Colonic mucosa (tissue), 4 donors: ENCODE measurements around the gene MED12L. TPM values are rescaled to one million over a fixed set of nuclear protein-coding genes. Genes with fewer than 3 reads are reported as not detected.

Experiments
- DNase-seq: peaks from one replicate; pipeline ENCODE4 v3.0.0-alpha.2; 2020
- H3K27ac ChIP-seq: fragments of 200-600 bp; one replicate; pipeline ENCODE4 v1.8.0; 2021
- H3K27me3 ChIP-seq: fragments of 200-600 bp; one replicate; pipeline ENCODE4 v1.8.0; 2021
- H3K36me3 ChIP-seq: fragments of 200-600 bp; one replicate; pipeline ENCODE4 v1.8.0; 2021
- H3K4me1 ChIP-seq: fragments of 200-600 bp; one replicate; pipeline ENCODE4 v1.8.0; 2021; ENCODE audit warnings: mild to moderate bottlenecking
- H3K4me3 ChIP-seq: fragments of 200-600 bp; one replicate; pipeline ENCODE4 v1.8.0; 2021
- H3K9ac ChIP-seq, 2 donors: one replicate each; pipeline ENCODE4 v1.7.0; 2013; ENCODE audit warnings: control low read depth in 2 of 2, low read depth in 2 of 2, low read length in 2 of 2
- H3K9me3 ChIP-seq: fragments of 200-600 bp; one replicate; pipeline ENCODE4 v1.8.0; 2021
- intact Hi-C: fragments of 100-400 bp; cut with DNase I; formaldehyde crosslinking; loops from one replicate; pipeline ENCODE4 v1.14.1; 2022
- total RNA-seq, 2 donors: library from RNA; stranded (reverse); fragmentation: NEBNext Ultra II Directional in 1 of 2; extraction: Animal tissue kit (Norgen Biotek cat#: 25700) in 1 of 2; gene quantifications; one replicate each; pipeline ENCODE4 v1.2.1, GENCODE V29; 2021
- TF ChIP-seq, protein P1 (sequence below): fragments of 200-600 bp; IDR thresholded peaks from one replicate; pipeline ENCODE4 v1.8.0; 2022; ENCODE audit warnings: antibody characterized with exemption, mild to moderate bottlenecking
- donor health status: healthy.
- donor health status: DM: no; HTN: no; CAD: no.
- donor health status: DM: no; HTN: no; CAD: no.

MED12L gene
- total RNA-seq, 2 donors from 2014 or later, result 0.32 to 1.3 TPM

DNA sequence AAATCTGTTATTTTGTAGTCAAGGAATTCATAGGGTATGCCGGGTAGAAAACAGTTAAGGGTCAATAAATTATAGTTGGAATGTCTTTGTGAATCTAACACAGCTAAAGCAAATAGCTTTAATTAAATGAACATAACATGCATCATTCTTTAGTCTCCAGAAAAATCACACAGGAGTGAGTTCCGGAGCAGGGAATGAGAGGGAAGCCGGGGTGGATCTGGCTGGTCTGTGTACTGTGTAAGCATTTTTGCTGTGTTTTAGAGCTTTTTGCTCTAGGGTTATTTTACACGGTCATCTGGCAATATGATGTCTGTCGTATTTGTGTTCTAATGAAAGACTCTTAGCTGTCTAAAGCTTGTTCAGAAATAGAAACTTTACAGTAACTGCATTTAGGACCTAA is 57.5 kb downstream of the MED12L start:
- Histone ChIP-seq H3K4me3 (no peak overlapping the region), H3K4me1 (peaks cover 6% of the 10 kb centered on the region), H3K9ac (no peak overlapping the region), H3K9me3 (no peaks in the 10 kb centered on the region), H3K27me3 (no peaks in the 10 kb centered on the region), H3K36me3 (no peaks in the 10 kb centered on the region), H3K27ac (no peak overlapping the region)
- intact Hi-C loops, result no loop called here
- TF ChIP-seq, protein P1, sequence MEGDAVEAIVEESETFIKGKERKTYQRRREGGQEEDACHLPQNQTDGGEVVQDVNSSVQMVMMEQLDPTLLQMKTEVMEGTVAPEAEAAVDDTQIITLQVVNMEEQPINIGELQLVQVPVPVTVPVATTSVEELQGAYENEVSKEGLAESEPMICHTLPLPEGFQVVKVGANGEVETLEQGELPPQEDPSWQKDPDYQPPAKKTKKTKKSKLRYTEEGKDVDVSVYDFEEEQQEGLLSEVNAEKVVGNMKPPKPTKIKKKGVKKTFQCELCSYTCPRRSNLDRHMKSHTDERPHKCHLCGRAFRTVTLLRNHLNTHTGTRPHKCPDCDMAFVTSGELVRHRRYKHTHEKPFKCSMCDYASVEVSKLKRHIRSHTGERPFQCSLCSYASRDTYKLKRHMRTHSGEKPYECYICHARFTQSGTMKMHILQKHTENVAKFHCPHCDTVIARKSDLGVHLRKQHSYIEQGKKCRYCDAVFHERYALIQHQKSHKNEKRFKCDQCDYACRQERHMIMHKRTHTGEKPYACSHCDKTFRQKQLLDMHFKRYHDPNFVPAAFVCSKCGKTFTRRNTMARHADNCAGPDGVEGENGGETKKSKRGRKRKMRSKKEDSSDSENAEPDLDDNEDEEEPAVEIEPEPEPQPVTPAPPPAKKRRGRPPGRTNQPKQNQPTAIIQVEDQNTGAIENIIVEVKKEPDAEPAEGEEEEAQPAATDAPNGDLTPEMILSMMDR, result no peak
- DNase-seq, result no peak

DNA sequence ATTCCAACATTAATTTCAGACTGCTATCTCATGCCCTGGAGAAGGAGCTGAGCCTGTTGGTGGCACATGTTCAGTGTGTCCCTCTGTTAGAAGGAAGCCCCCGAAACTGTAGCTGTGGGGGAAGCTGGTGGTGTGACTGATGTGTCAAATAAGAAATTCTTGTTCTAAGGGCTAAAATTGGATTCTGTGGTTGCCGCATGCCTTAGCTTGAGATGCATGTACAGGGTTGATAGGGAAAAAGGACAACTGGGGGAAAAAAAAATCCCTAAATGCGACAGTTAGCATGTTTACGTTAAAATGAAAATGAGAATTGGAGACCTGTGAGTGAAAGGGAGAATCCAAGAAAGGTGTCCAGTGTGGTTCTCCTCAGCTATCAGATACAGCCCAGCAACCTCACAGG is 58.6 kb downstream of the MED12L start:
- no peak for DNase-seq
- Histone ChIP-seq H3K36me3 (no peaks in the 10 kb centered on the region), H3K27ac (no peak overlapping the region), H3K9me3 (no peaks in the 10 kb centered on the region), H3K4me1 (peaks cover 6% of the 10 kb centered on the region), H3K27me3 (no peaks in the 10 kb centered on the region), H3K9ac (no peak overlapping the region), H3K4me3 (no peak overlapping the region)
- TF ChIP-seq, protein P1, result no peak
- intact Hi-C loops, result loop anchor here (2.0 kb wide), 1 partner anchor 217 kb away; no protein-coding TSS in a partner anchor

DNA sequence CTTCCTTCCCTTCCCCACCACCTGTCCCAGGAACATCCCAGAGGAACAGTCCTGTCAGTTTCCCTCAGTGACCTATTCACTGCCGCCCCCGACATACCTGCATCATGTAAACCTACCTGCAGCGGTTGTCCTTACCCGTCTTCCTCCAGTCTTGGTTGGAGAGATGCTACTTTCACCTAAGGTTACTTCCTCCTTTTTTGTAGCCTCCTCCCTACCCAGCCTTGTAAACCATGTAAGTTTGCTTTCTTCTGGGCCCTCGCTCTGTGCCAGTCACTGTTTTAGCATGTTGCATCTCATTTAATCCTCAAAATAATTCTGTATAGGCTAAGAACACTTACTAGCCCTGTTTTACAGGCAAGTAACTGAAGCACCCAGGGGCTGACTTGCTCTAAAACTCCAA is 59.3 kb downstream of the MED12L start:
- intact Hi-C loops, result loop anchor here (2.0 to 5.0 kb wide), 3 partner anchors 218 to 422 kb away; no protein-coding TSS in a partner anchor
- H3K27ac ChIP-seq, result no peak overlapping the region
- no peak overlapping the region for H3K4me3 ChIP-seq
- TF ChIP-seq, protein P1, result no peak
- no peak overlapping the region for H3K9ac ChIP-seq
- no peak for DNase-seq
- H3K27me3 ChIP-seq, result no peaks in the 10 kb centered on the region
- H3K36me3 ChIP-seq, result no peaks in the 10 kb centered on the region
- H3K9me3 ChIP-seq, result no peaks in the 10 kb centered on the region
- H3K4me1 ChIP-seq, result peaks cover 6% of the 10 kb centered on the region

DNA sequence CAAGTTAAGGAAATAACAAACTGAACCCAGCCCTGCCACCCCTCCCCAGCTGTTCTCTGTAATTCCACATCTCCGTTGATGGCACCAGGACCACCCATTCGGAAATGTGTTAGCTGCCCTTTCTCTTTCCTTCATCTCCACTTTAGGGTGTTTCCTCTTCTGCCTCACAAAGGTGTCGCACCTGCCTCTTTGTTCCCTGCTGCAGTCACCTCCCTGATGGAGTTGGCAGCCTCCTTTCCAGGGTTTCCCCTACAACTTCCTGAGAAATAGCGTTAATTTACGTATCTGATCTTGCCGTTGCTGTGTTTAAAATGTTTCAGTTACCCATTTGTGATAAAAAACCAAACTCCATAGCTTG is 60.2 kb downstream of the MED12L start:
- TF ChIP-seq, protein P1, result no peak
- no peaks in the 10 kb centered on the region for H3K36me3 ChIP-seq
- H3K4me1 ChIP-seq, result peaks cover 6% of the 10 kb centered on the region
- intact Hi-C loops, result loop anchor here (2.0 to 5.0 kb wide), 3 partner anchors 219 to 423 kb away; no protein-coding TSS in a partner anchor
- H3K27ac ChIP-seq, result no peak overlapping the region
- H3K27me3 ChIP-seq, result no peaks in the 10 kb centered on the region
- H3K4me3 ChIP-seq, result no peak overlapping the region
- H3K9ac ChIP-seq, result no peak overlapping the region
- no peaks in the 10 kb centered on the region for H3K9me3 ChIP-seq
- DNase-seq, result no peak

DNA sequence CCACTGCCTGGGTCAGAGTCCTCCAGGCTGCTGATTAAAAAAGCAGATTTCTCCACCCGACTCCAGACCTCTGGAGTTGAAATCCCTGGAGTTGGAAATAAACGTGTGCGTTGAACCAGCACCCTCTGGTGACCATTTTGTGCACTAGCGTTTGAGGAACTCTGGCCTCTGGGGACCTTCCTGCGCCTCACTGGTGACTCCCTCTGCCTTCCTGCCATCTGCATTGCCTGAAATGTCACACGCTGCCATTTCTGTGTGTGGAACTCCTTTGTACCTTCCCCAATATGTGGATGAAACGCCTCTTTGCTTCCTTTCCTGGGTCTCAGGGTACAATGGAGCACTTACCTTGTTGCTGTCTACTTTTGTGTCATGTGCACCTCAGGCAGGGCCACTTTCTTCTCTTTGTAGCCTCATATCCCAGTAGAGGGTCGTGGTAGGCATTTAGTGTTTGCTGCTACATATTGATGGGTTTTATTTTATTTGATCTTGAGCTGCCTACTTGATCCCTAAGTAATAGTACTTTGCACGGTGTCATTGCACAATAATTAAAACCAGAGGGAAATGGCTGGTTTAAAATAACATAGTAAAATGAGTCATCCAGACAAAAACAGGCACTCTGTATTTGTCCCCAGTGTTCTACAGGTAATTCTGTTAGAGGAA is 60.7 kb downstream of the MED12L start:
- DNase-seq, result peak; percentile 78
- H3K27ac ChIP-seq, result no peak overlapping the region
- no peak overlapping the region for H3K4me3 ChIP-seq
- no peak overlapping the region for H3K9ac ChIP-seq
- no peaks in the 10 kb centered on the region for H3K9me3 ChIP-seq
- H3K27me3 ChIP-seq, result no peaks in the 10 kb centered on the region
- TF ChIP-seq, protein P1, result peak; percentile 90
- no peaks in the 10 kb centered on the region for H3K36me3 ChIP-seq
- H3K4me1 ChIP-seq, result peaks cover 6% of the 10 kb centered on the region
- intact Hi-C loops, result loop anchor here (5.0 kb wide), 2 partner anchors 354 to 424 kb away; no protein-coding TSS in a partner anchor
